ENCODE measurements around the gene ITGAE.

GRCh38 chr17:3826191-3826590 is 25.2 kb upstream of the ITGAE start:
- TF ChIP-seq CTCF (IDR thresholded peaks at IDR 0.05) = no peak
- TF ChIP-seq EZH2phosphoT487 (IDR thresholded peaks at IDR 0.05) = no peak
